CD14-positive monocyte (primary cell): ENCODE results near the gene RGS3. TPM values are rescaled to one million over a fixed set of nuclear protein-coding genes. Genes with fewer than 3 reads are reported as not detected.
A peak's percentile ranks its signal among the peaks of the same experiment; 100 is the strongest.

Experiments used
- DNase-seq, 3 donors: peaks; one replicate each; pipeline ENCODE4 v3.0.0-alpha.2; 2011 to 2022
- H2AFZ ChIP-seq: 2 replicates; pipeline ENCODE4 v1.6.0; 2012; ENCODE audit warnings: mild to moderate bottlenecking, low read depth, low read length, inconsistent platforms; ENCODE audit not compliant: insufficient read depth, poor library complexity, severe bottlenecking
- H3K27ac ChIP-seq, 2 donors: 1 replicate in 1 of 2; 2 replicates in 1 of 2; pipeline ENCODE4 v1.5.1; 2012 to 2013; ENCODE audit warnings: low read length in 2 of 2, control low read depth in 1 of 2, inconsistent platforms in 1 of 2, low read depth in 1 of 2, mild to moderate bottlenecking in 1 of 2
- H3K27me3 ChIP-seq, 2 donors: one replicate each; pipeline versions ENCODE4 v1.6.0 to v1.6.1; 2011 to 2013; ENCODE audit warnings: low read length in 2 of 2; ENCODE audit not compliant: control insufficient read depth in 2 of 2, insufficient read depth in 2 of 2
- H3K36me3 ChIP-seq, 2 donors: replicated peaks in 1 of 2; 1 replicate in 1 of 2; 2 replicates in 1 of 2; pipeline versions ENCODE4 v1.5.1 to v1.6.1; 2012 to 2013; ENCODE audit warnings: low read length in 2 of 2, control low read depth in 1 of 2, inconsistent platforms in 1 of 2, mild to moderate bottlenecking in 1 of 2; ENCODE audit not compliant: insufficient read depth in 2 of 2, control insufficient read depth in 1 of 2
- H3K4me1 ChIP-seq, 2 donors: 1 replicate in 1 of 2; 2 replicates in 1 of 2; pipeline versions ENCODE4 v1.5.1 to v1.6.1; 2012 to 2013; ENCODE audit warnings: low read length in 2 of 2, control low read depth in 1 of 2, inconsistent platforms in 1 of 2, mild to moderate bottlenecking in 1 of 2, moderate library complexity in 1 of 2; ENCODE audit not compliant: insufficient read depth in 2 of 2, control insufficient read depth in 1 of 2
- H3K4me2 ChIP-seq: replicated peaks from 2 replicates; pipeline ENCODE3; 2012; ENCODE audit warnings: low read length, moderate library complexity, mild to moderate bottlenecking; ENCODE audit not compliant: poor library complexity, severe bottlenecking; ENCODE audit errors: extremely low read depth
- H3K4me3 ChIP-seq, 3 experiments: fragments of 200-600 bp in 1 of 3; sonication (generic) in 1 of 3; replicated peaks in 1 of 3; 1 replicate in 2 of 3; 2 replicates in 1 of 3; pipeline ENCODE4 v1.5.1; 2011 to 2013; ENCODE audit warnings: low read length in 3 of 3, mild to moderate bottlenecking in 3 of 3, control low read depth in 2 of 3, low read depth in 2 of 3, inconsistent platforms in 1 of 3, moderate library complexity in 1 of 3
- H3K79me2 ChIP-seq: 2 replicates; pipeline ENCODE4 v1.6.0; 2012; ENCODE audit warnings: mild to moderate bottlenecking, control low read depth, inconsistent platforms, low read length, moderate library complexity; ENCODE audit not compliant: insufficient read depth
- H3K9ac ChIP-seq: 2 replicates; pipeline ENCODE4 v1.6.0; 2017; ENCODE audit warnings: low read length, mild to moderate bottlenecking; ENCODE audit not compliant: insufficient read depth, poor library complexity, severe bottlenecking
- H3K9me3 ChIP-seq, 2 donors: replicated peaks in 1 of 2; 1 replicate in 1 of 2; 2 replicates in 1 of 2; pipeline versions ENCODE4 v1.5.1 to v1.6.1; 2012 to 2013; ENCODE audit warnings: low read length in 2 of 2, control low read depth in 1 of 2; ENCODE audit not compliant: control insufficient read depth in 1 of 2, insufficient read depth in 1 of 2
- H4K20me1 ChIP-seq: 2 replicates; pipeline ENCODE4 v1.6.0; 2012; ENCODE audit warnings: mild to moderate bottlenecking, low read length, control low read depth, moderate library complexity; ENCODE audit not compliant: insufficient read depth
- H3K27ac Mint-ChIP-seq, 7 donors: one replicate each; pipeline ENCODE4 v1.8.0; 2020; ENCODE audit warnings: mild to moderate bottlenecking in 7 of 7, mixed read lengths in 7 of 7, moderate library complexity in 6 of 7, inconsistent platforms in 2 of 7
- H3K27me3 Mint-ChIP-seq, 3 donors: one replicate each; pipeline ENCODE4 v1.8.0; 2021 to 2022; ENCODE audit warnings: low read depth in 3 of 3, mild to moderate bottlenecking in 3 of 3, mixed read lengths in 3 of 3, moderate library complexity in 3 of 3, inconsistent platforms in 1 of 3
- H3K36me3 Mint-ChIP-seq, 2 donors: one replicate each; pipeline ENCODE4 v1.8.0; 2020; ENCODE audit warnings: mixed read lengths in 2 of 2, inconsistent platforms in 1 of 2, mild to moderate bottlenecking in 1 of 2
- H3K4me1 Mint-ChIP-seq: one replicate; pipeline ENCODE4 v1.8.0; 2020; ENCODE audit warnings: mild to moderate bottlenecking, mixed read lengths
- H3K4me3 Mint-ChIP-seq, 2 donors: one replicate each; pipeline ENCODE4 v1.8.0; 2020; ENCODE audit warnings: mild to moderate bottlenecking in 2 of 2, mixed read lengths in 2 of 2, moderate library complexity in 1 of 2
- H3K9me3 Mint-ChIP-seq, 7 donors: one replicate each; pipeline ENCODE4 v1.8.0; 2020 to 2022; ENCODE audit warnings: mixed read lengths in 7 of 7, mild to moderate bottlenecking in 6 of 7, moderate library complexity in 6 of 7, inconsistent platforms in 2 of 7
- CTCF ChIP-seq: fragments of 200-600 bp; IDR thresholded peaks from one replicate; pipeline ENCODE4 v1.8.0; 2022; ENCODE audit warnings: antibody characterized with exemption, mild to moderate bottlenecking
- WGBS: methylation state at CpG from one replicate; pipeline ENCODE4 v1.1.5; 2013; ENCODE audit warnings: missing lambda C conversion rate; ENCODE audit not compliant: insufficient coverage; 5-methylcytosine and 5-hydroxymethylcytosine counted together
- intact Hi-C, 2 donors: fragments of 100-400 bp; cut with micrococcal nuclease; formaldehyde crosslinking; loops; one replicate each; pipeline versions ENCODE4 v1.15.0 to v1.15.1; 2023
- polyA plus RNA-seq, 3 donors: library from polyadenylated mRNA; depleted of rRNA in 1 of 3; unstranded in 2 of 3; stranded (reverse) in 1 of 3; fragments of 300-500 nt in 2 of 3; fragments of >200 nt in 1 of 3; fragmentation: Illumina TruSeq in 2 of 3; gene quantifications; 1 replicate in 2 of 3; 2 replicates in 1 of 3; pipeline ENCODE4 v1.2.3, GENCODE V29; 2012 to 2021

The RGS3 gene
- polyA plus RNA-seq, 3 donors, result 9.1 to 16.2 (median 15.8) TPM

GRCh38 chr9:113444736-113445135 is 18.8 kb upstream of the RGS3 start:
- Histone ChIP-seq H3K9ac (no peak overlapping the region), H2AFZ (peak overlapping the region; percentile 35), H3K4me2 (no peak overlapping the region), H3K4me3 (no peak overlapping the region), H4K20me1 (no peaks in the 10 kb centered on the region), H3K27me3 (no peaks in the 10 kb centered on the region), H3K36me3 (no peaks in the 10 kb centered on the region), H3K27ac (no peak overlapping the region), H3K79me2 (no peaks in the 10 kb centered on the region), H3K4me1 (no peaks in the 10 kb centered on the region), H3K9me3 (no peaks in the 10 kb centered on the region)
- no peak for TF ChIP-seq CTCF
- WGBS, result no CpG with 5 or more reads among the region's 2 CpGs
- Mint-ChIP-seq H3K4me1 (no peaks in the 10 kb centered on the region), H3K4me3 (no peak overlapping the region), H3K27me3 (no peaks in the 10 kb centered on the region), H3K9me3 (no peaks in the 10 kb centered on the region), H3K36me3 (no peaks in the 10 kb centered on the region), H3K27ac (peak overlapping the region in 1 of 7 donors; percentile 11)
- intact Hi-C loops, result loop anchor here (5.0 to 10.0 kb wide), 2 partner anchors 140 to 143 kb away; no protein-coding TSS in a partner anchor
- DNase-seq, result no peak

- H3K4me2 ChIP-seq, result no peak overlapping the region
Measured at GRCh38 chr9:113446323-113446740, 17.2 kb upstream of the RGS3 start.

More at GRCh38 chr9:113446323-113446740, 17.2 kb upstream of the RGS3 start:
- Histone ChIP-seq H3K9ac (no peak overlapping the region), H2AFZ (no peak overlapping the region), H4K20me1 (no peaks in the 10 kb centered on the region), H3K9me3 (no peaks in the 10 kb centered on the region), H3K36me3 (no peaks in the 10 kb centered on the region), H3K27me3 (no peaks in the 10 kb centered on the region), H3K79me2 (no peaks in the 10 kb centered on the region), H3K4me1 (no peaks in the 10 kb centered on the region), H3K27ac (no peak overlapping the region), H3K4me3 (no peak overlapping the region)
- H3K4me3 Mint-ChIP-seq, result no peak overlapping the region
- 100% methylated on average over 1 of the region's 3 CpGs for WGBS
- peak in 2 of 3 donors; percentile 25 to 52 for DNase-seq
- no peaks in the 10 kb centered on the region for H3K4me1 Mint-ChIP-seq
- no peaks in the 10 kb centered on the region for H3K9me3 Mint-ChIP-seq
- H3K36me3 Mint-ChIP-seq, result no peaks in the 10 kb centered on the region
- no peaks in the 10 kb centered on the region for H3K27me3 Mint-ChIP-seq
- H3K27ac Mint-ChIP-seq, result no peak overlapping the region
- intact Hi-C loops, result loop anchor here (2.0 to 10.0 kb wide), 3 partner anchors 138 to 208 kb away; no protein-coding TSS in a partner anchor
- peak; percentile 87 for TF ChIP-seq CTCF
